ENCODE data around the gene PDZD4.

DNA sequence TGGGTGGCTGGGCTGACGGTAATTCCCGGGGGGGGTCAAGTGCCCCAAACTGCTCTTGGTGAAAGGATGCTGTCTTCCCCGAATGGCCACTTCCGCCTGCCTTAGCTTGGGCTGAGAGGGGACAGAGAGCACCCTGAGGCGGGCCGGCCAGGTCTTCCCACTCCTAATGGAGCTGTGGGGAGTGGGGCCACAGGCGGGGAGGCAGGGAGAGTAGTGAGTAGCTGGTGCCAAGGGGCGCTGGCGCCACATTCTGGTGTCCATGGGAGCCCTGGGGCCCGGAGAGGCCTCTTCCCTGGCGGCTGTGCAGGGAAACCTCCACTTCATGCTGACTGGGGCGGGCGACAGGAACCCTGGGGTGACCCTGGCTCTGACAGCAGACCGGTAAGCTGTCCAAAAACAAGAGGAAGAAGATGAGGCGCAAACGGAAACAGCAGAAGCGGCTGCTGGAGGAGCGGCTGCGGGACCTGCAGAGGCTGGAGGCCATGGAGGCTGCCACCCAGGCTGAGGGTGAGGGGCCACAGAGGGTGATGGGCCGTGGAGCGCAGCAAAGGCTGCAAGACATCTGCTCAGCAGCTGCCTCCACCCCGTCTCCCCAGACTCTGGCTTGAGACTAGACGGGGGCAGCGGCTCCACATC, 46.8 kb downstream of the PDZD4 start:
- no peak for TF ChIP-seq POLR2AphosphoS5 (IDR thresholded peaks at IDR 0.05; ENCODE audit: low read depth, low read length)
- no peak for TF ChIP-seq POLR2A (IDR thresholded peaks at IDR 0.05; ENCODE audit: low read depth, low read length)

Data from GM12892 (cell line).